Astrocyte (in vitro differentiated cells and primary cell): ENCODE data around the gene RBCK1. TPM values are rescaled to one million over a fixed set of nuclear protein-coding genes. Genes with fewer than 3 reads are reported as not detected.
A peak's percentile ranks its signal among the peaks of the same experiment; 100 is the strongest.

Source experiments
- DNase-seq: peaks from one replicate; pipeline ENCODE4 v3.0.0-alpha.2; 2010; ENCODE audit warnings: low read depth
- FAIRE-seq: peaks from 2 replicates; lab custom pipeline; 2011; peaks lifted over from hg19 to GRCh38; lab: Jason Lieb, UNC
- H2AFZ ChIP-seq: 2 replicates; pipeline ENCODE4 v1.6.0; 2012; ENCODE audit warnings: low read depth, low read length, inconsistent platforms
- H3K27ac ChIP-seq: 2 replicates; pipeline ENCODE4 v1.5.1; 2011; ENCODE audit warnings: low read depth, low read length, inconsistent platforms
- H3K27me3 ChIP-seq: 2 replicates; pipeline ENCODE4 v1.6.0; 2011; ENCODE audit warnings: low read length, inconsistent platforms; ENCODE audit not compliant: insufficient read depth
- H3K36me3 ChIP-seq: 2 replicates; pipeline ENCODE4 v1.5.1; 2011; ENCODE audit warnings: low read length, inconsistent platforms; ENCODE audit not compliant: insufficient read depth
- H3K4me1 ChIP-seq: 2 replicates; pipeline ENCODE4 v1.5.1; 2011; ENCODE audit warnings: low read length, inconsistent platforms; ENCODE audit not compliant: insufficient read depth
- H3K4me2 ChIP-seq: 2 replicates; pipeline ENCODE4 v1.6.0; 2012; ENCODE audit warnings: low read length, inconsistent platforms
- H3K4me3 ChIP-seq: 2 replicates; pipeline ENCODE4 v1.5.1; 2011; ENCODE audit warnings: low read depth, mild to moderate bottlenecking, low read length, inconsistent platforms; ENCODE audit not compliant: insufficient read depth
- H3K79me2 ChIP-seq: 2 replicates; pipeline ENCODE4 v1.6.0; 2012; ENCODE audit warnings: mild to moderate bottlenecking, low read length, inconsistent platforms; ENCODE audit not compliant: insufficient read depth
- H3K9ac ChIP-seq: 2 replicates; pipeline ENCODE4 v1.6.0; 2012; ENCODE audit warnings: mild to moderate bottlenecking, low read length, inconsistent platforms
- H3K9me3 ChIP-seq: 2 replicates; pipeline ENCODE4 v1.5.1; 2012; ENCODE audit warnings: low read depth, mild to moderate bottlenecking, low read length, inconsistent platforms; ENCODE audit not compliant: insufficient read depth
- H4K20me1 ChIP-seq: 2 replicates; pipeline ENCODE4 v1.6.0; 2012; ENCODE audit warnings: low read length, inconsistent platforms; ENCODE audit not compliant: insufficient read depth
- H3K27ac Mint-ChIP-seq: one replicate; pipeline ENCODE4 v1.8.0; 2021; ENCODE audit warnings: mild to moderate bottlenecking, mixed read lengths; ENCODE audit not compliant: unreplicated experiment
- H3K27me3 Mint-ChIP-seq: one replicate; pipeline ENCODE4 v1.8.0; 2021; ENCODE audit warnings: low read depth, mixed read lengths; ENCODE audit not compliant: unreplicated experiment
- H3K36me3 Mint-ChIP-seq: one replicate; pipeline ENCODE4 v1.8.0; 2021; ENCODE audit warnings: low read depth, mixed read lengths; ENCODE audit not compliant: unreplicated experiment
- H3K4me1 Mint-ChIP-seq: one replicate; pipeline ENCODE4 v1.8.0; 2021; ENCODE audit warnings: low read depth, mixed read lengths; ENCODE audit not compliant: unreplicated experiment
- H3K4me3 Mint-ChIP-seq: one replicate; pipeline ENCODE4 v1.8.0; 2021; ENCODE audit warnings: mild to moderate bottlenecking, moderate library complexity, mixed read lengths; ENCODE audit not compliant: unreplicated experiment
- H3K9me3 Mint-ChIP-seq: one replicate; pipeline ENCODE4 v1.8.0; 2021; ENCODE audit warnings: mild to moderate bottlenecking, mixed read lengths; ENCODE audit not compliant: unreplicated experiment
- CTCF ChIP-seq: IDR thresholded peaks from 2 replicates; pipeline ENCODE4 v1.5.1; 2011; ENCODE audit warnings: low read depth, mild to moderate bottlenecking, inconsistent platforms, low read length, moderate library complexity; ENCODE audit not compliant: insufficient read depth
- EZH2 ChIP-seq: IDR thresholded peaks from 2 replicates; pipeline ENCODE4 v1.6.1; 2012; ENCODE audit warnings: mild to moderate bottlenecking, low read length, inconsistent platforms; ENCODE audit not compliant: insufficient read depth
- total RNA-seq: library from RNA; stranded (reverse); gene quantifications from 2 replicates; pipeline ENCODE4 v1.2.1, GENCODE V29; 2021

The RBCK1 gene
- total RNA-seq, 1 donor from 2014 or later: 124 TPM

DNA sequence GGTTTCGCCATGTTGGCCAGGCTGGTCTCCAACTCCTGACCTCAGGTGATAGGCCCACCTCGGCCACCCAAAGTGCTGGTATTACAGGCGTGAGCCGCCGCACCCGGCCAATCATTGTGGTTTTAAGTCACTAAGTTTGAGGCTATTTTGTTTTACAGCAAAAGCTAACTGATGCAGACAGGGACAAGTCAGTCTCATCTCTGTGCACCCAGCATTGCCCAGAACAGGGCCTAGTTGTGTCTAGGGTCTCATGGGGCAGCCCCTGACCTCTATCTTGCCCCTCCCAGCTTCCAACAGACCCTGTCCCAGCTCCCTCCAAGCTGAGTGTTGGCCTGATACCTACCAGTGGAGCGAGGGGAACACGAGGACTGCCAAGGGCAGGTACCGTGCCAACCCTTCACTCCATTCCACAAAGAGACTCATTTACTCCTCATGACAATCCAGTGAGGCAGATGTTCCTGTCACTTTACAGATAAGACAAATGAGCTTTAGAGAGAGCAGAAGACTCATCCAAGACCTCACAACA lies 8.9 kb upstream of the RBCK1 start:
- H3K27ac Mint-ChIP-seq: no peak overlapping the region
- no peak for FAIRE-seq

DNA sequence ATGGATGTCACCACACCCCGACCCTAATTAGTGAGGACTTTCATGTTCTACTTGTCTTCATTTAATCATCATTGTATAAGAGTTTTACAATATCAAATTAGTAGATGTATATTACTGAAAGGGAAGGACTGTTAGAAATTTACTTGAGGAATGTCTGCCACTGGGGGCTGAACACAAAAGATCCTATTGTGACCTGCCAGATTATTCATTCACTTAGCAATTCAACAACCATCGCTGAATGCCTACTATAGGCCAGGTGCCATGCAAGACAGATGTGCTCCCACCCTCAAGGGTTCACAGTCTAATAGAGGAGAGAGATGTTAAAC lies 8.0 kb upstream of the RBCK1 start:
- H3K4me1 Mint-ChIP-seq: peaks cover 14% of the 10 kb centered on the region
- Histone ChIP-seq H3K9ac (no peak overlapping the region), H3K4me3 (no peak overlapping the region), H3K79me2 (no peaks in the 10 kb centered on the region), H4K20me1 (no peaks in the 10 kb centered on the region), H3K4me1 (peaks cover 3% of the 10 kb centered on the region), H2AFZ (no peak overlapping the region), H3K4me2 (no peak overlapping the region), H3K9me3 (no peaks in the 10 kb centered on the region), H3K27ac (no peak overlapping the region), H3K36me3 (peaks cover 3% of the 10 kb centered on the region), H3K27me3 (no peaks in the 10 kb centered on the region)
- DNase-seq: no peak
- TF ChIP-seq EZH2 (no peak), CTCF (no peak)
- H3K27ac Mint-ChIP-seq: peak overlapping the region; percentile 70
- H3K36me3 Mint-ChIP-seq: peaks cover 22% of the 10 kb centered on the region
- no peak for FAIRE-seq
- H3K4me3 Mint-ChIP-seq: no peak overlapping the region
- no peaks in the 10 kb centered on the region for H3K27me3 Mint-ChIP-seq
- H3K9me3 Mint-ChIP-seq: no peaks in the 10 kb centered on the region

More for the DNA sequence above, 8.9 kb upstream of the RBCK1 start:
- H3K79me2 ChIP-seq: no peaks in the 10 kb centered on the region
- peaks cover 3% of the 10 kb centered on the region for H3K4me1 ChIP-seq
- Mint-ChIP-seq H3K4me1 (peaks cover 13% of the 10 kb centered on the region), H3K27me3 (no peaks in the 10 kb centered on the region), H3K4me3 (no peak overlapping the region), H3K36me3 (peaks cover 23% of the 10 kb centered on the region), H3K9me3 (no peaks in the 10 kb centered on the region)
- DNase-seq: no peak
- no peaks in the 10 kb centered on the region for H3K9me3 ChIP-seq
- TF ChIP-seq CTCF: no peak
- no peaks in the 10 kb centered on the region for H3K27me3 ChIP-seq
- no peak overlapping the region for H3K9ac ChIP-seq
- H3K36me3 ChIP-seq: peaks cover 3% of the 10 kb centered on the region
- no peak overlapping the region for H3K4me2 ChIP-seq
- no peak overlapping the region for H3K4me3 ChIP-seq
- no peak overlapping the region for H2AFZ ChIP-seq
- H4K20me1 ChIP-seq: no peaks in the 10 kb centered on the region
- H3K27ac ChIP-seq: no peak overlapping the region

DNA sequence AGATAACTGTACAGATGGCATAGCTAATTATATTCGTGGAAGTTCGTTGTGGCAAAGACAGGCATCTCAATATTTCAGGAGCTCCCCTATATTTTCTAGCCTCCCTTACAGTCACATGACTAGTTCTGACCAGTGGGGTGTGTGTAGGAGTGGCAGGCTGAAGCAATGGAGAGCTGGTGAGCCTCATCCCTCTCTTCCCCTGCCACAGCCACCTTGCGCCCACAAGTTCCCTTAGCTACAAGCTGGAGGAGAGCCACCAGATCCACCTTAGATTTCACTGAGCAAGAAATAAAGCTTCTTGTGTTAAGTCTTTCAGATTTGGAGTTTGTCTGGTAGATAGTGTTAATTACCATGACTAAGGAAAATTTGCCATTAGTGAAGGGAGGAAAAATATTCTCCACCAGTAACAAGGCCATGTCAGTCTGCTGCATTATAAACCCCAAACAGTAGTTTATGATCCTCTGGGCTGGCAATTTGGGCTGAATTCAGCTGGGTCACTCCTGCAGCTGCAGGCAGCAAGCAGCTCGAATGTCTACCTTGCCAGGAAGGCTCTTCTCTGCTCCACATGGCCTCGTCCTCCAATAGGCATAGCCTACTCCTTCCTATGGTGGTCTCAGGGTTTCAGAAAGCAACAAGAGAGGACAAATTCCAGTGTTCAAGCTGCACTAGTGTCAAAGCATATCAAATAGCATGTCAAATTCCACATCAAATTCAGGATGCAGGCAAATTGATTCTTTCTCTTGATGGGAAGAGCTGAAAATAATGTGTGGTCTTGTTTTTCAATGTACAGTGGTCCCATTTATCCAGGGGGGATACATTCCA lies 7.4 kb upstream of the RBCK1 start:
- H4K20me1 ChIP-seq: no peaks in the 10 kb centered on the region
- TF ChIP-seq CTCF: no peak
- TF ChIP-seq EZH2: no peak
- Mint-ChIP-seq H3K27ac (peak overlapping the region; percentile 70), H3K9me3 (no peaks in the 10 kb centered on the region), H3K36me3 (peaks cover 21% of the 10 kb centered on the region), H3K4me3 (no peak overlapping the region), H3K4me1 (peaks cover 14% of the 10 kb centered on the region), H3K27me3 (no peaks in the 10 kb centered on the region)
- H2AFZ ChIP-seq: no peak overlapping the region
- DNase-seq (no peak), FAIRE-seq (no peak)
- H3K27me3 ChIP-seq: no peaks in the 10 kb centered on the region
- no peaks in the 10 kb centered on the region for H3K79me2 ChIP-seq
- peaks cover 3% of the 10 kb centered on the region for H3K4me1 ChIP-seq
- H3K4me3 ChIP-seq: no peak overlapping the region
- no peaks in the 10 kb centered on the region for H3K9me3 ChIP-seq
- no peak overlapping the region for H3K9ac ChIP-seq
- H3K27ac ChIP-seq: no peak overlapping the region
- peaks cover 3% of the 10 kb centered on the region for H3K36me3 ChIP-seq
- H3K4me2 ChIP-seq: no peak overlapping the region
